H9 (cell line): ENCODE results near the gene NEMP1. TPM values are rescaled to one million over a fixed set of nuclear protein-coding genes. Genes with fewer than 3 reads are reported as not detected.
"Not testable (repeated sequence)": the region's sequence is repeated elsewhere in the genome, so short reads cannot be mapped to it uniquely, and the experiment has no call there.

Experiments
- DNase-seq: peaks from one replicate; pipeline ENCODE4 v3.0.0-alpha.2; 2017
- H2AFZ ChIP-seq: one replicate; pipeline ENCODE4 v1.6.1; 2013; ENCODE audit warnings: mild to moderate bottlenecking, low read length, control low read depth, moderate library complexity
- H2AK5ac ChIP-seq: 2 replicates; pipeline ENCODE4 v1.6.1; 2013; ENCODE audit warnings: low read length, control low read depth, mixed read lengths; ENCODE audit not compliant: insufficient read length
- H2BK120ac ChIP-seq: one replicate; pipeline ENCODE4 v1.6.1; 2013; ENCODE audit warnings: low read depth, mild to moderate bottlenecking, low read length, control low read depth, inconsistent platforms; ENCODE audit not compliant: poor library complexity, severe bottlenecking
- H2BK12ac ChIP-seq: 2 replicates; pipeline ENCODE4 v1.6.1; 2013; ENCODE audit warnings: low read length, control low read depth, mixed read lengths, low read depth; ENCODE audit not compliant: insufficient read length
- H2BK15ac ChIP-seq: 2 replicates; pipeline ENCODE4 v1.6.1; 2013; ENCODE audit warnings: low read depth, low read length, control low read depth
- H2BK20ac ChIP-seq: one replicate; pipeline ENCODE4 v1.6.1; 2013; ENCODE audit warnings: low read depth, mild to moderate bottlenecking, low read length, control low read depth, inconsistent platforms; ENCODE audit not compliant: poor library complexity, severe bottlenecking
- H2BK5ac ChIP-seq: 2 replicates; pipeline ENCODE4 v1.6.1; 2013; ENCODE audit warnings: low read length, control low read depth, mixed read lengths; ENCODE audit not compliant: insufficient read length
- H3K14ac ChIP-seq: 2 replicates; pipeline ENCODE4 v1.6.1; 2013; ENCODE audit warnings: low read length, control low read depth; ENCODE audit not compliant: insufficient read depth
- H3K18ac ChIP-seq: 2 replicates; pipeline ENCODE4 v1.6.1; 2013; ENCODE audit warnings: low read depth, mild to moderate bottlenecking, mixed read lengths, low read length, control low read depth; ENCODE audit not compliant: insufficient read length
- H3K23ac ChIP-seq: 2 replicates; pipeline ENCODE4 v1.6.1; 2013; ENCODE audit warnings: low read length, control low read depth, mixed read lengths, low read depth; ENCODE audit not compliant: insufficient read length
- H3K23me2 ChIP-seq: 2 replicates; pipeline ENCODE4 v1.6.1; 2013; ENCODE audit warnings: low read depth, mild to moderate bottlenecking, mixed read lengths, low read length, control low read depth; ENCODE audit not compliant: insufficient read length, poor library complexity, severe bottlenecking
- H3K27ac ChIP-seq: 2 replicates; pipeline ENCODE4 v1.5.1; 2013; ENCODE audit warnings: low read length, control low read depth, mixed read lengths, low read depth; ENCODE audit not compliant: insufficient read length
- H3K27me3 ChIP-seq: 2 replicates; pipeline ENCODE4 v1.6.1; 2013; ENCODE audit warnings: low read length, control low read depth, inconsistent platforms; ENCODE audit not compliant: insufficient read depth
- H3K4ac ChIP-seq: 2 replicates; pipeline ENCODE4 v1.6.1; 2013; ENCODE audit warnings: low read depth, mild to moderate bottlenecking, control low read depth, inconsistent platforms, low read length, moderate library complexity
- H3K4me1 ChIP-seq: 2 replicates; pipeline ENCODE4 v1.6.1; 2013; ENCODE audit warnings: low read length, control low read depth, inconsistent platforms; ENCODE audit not compliant: insufficient read depth
- H3K4me2 ChIP-seq: 2 replicates; pipeline ENCODE4 v1.6.1; 2013; ENCODE audit warnings: low read length, control low read depth, mixed read lengths; ENCODE audit not compliant: insufficient read length, insufficient read depth
- H3K56ac ChIP-seq: 2 replicates; pipeline ENCODE4 v1.6.1; 2013; ENCODE audit warnings: low read depth, mild to moderate bottlenecking, mixed read lengths, low read length, control low read depth; ENCODE audit not compliant: insufficient read length
- H3K79me1 ChIP-seq: 2 replicates; pipeline ENCODE4 v1.6.1; 2013; ENCODE audit warnings: low read depth, mild to moderate bottlenecking, moderate library complexity, low read length, control low read depth, inconsistent platforms; ENCODE audit not compliant: insufficient read depth, poor library complexity, severe bottlenecking
- H3K79me2 ChIP-seq: 2 replicates; pipeline ENCODE4 v1.6.1; 2013; ENCODE audit warnings: low read length, control low read depth, inconsistent platforms; ENCODE audit not compliant: insufficient read depth
- H3K9ac ChIP-seq: 2 replicates; pipeline ENCODE4 v1.6.1; 2013; ENCODE audit warnings: low read length, control low read depth, mixed read lengths; ENCODE audit not compliant: insufficient read length; ENCODE audit errors: extremely low read depth
- H3K9me3 ChIP-seq: one replicate; pipeline ENCODE4 v1.6.1; 2013; ENCODE audit warnings: low read depth, low read length, inconsistent platforms; ENCODE audit not compliant: control insufficient read depth
- H3T11ph ChIP-seq: one replicate; pipeline ENCODE4 v1.6.1; 2013; ENCODE audit warnings: mild to moderate bottlenecking, low read length, control low read depth, inconsistent platforms
- H4K20me1 ChIP-seq: one replicate; pipeline ENCODE4 v1.6.1; 2013; ENCODE audit not compliant: control insufficient read depth, insufficient read length, insufficient read depth
- H4K5ac ChIP-seq: 2 replicates; pipeline ENCODE4 v1.6.1; 2013; ENCODE audit warnings: low read depth, mild to moderate bottlenecking, mixed read lengths, low read length, control low read depth; ENCODE audit not compliant: insufficient read length
- H4K8ac ChIP-seq: replicated peaks from 2 replicates; pipeline ENCODE4 v1.6.1; 2013; ENCODE audit warnings: low read length, control low read depth, mixed read lengths, low read depth; ENCODE audit not compliant: insufficient read length
- H4K91ac ChIP-seq: 2 replicates; pipeline ENCODE4 v1.6.1; 2013; ENCODE audit warnings: low read depth, mild to moderate bottlenecking, moderate library complexity, mixed read lengths, low read length, control low read depth; ENCODE audit not compliant: insufficient read length
- H3K27ac Mint-ChIP-seq, 3 experiments: 2 replicates in 2 of 3; 3 replicates in 1 of 3; pipeline ENCODE4 v1.8.0; 2020 to 2021; ENCODE audit warnings: mixed read lengths in 3 of 3, mild to moderate bottlenecking in 1 of 3, moderate library complexity in 1 of 3
- H3K27me3 Mint-ChIP-seq: 2 replicates; pipeline ENCODE4 v1.8.0; 2021; ENCODE audit warnings: low read depth, mild to moderate bottlenecking, moderate library complexity, mixed read lengths
- H3K36me3 Mint-ChIP-seq, 3 experiments: 2 replicates in 2 of 3; 3 replicates in 1 of 3; pipeline ENCODE4 v1.8.0; 2020 to 2021; ENCODE audit warnings: low read depth in 3 of 3, mixed read lengths in 3 of 3; ENCODE audit not compliant: insufficient read depth in 1 of 3
- H3K4me1 Mint-ChIP-seq, 2 experiments: 2 replicates each; pipeline ENCODE4 v1.8.0; 2020; ENCODE audit warnings: mixed read lengths in 2 of 2
- H3K4me3 Mint-ChIP-seq, 2 experiments: 2 replicates in 1 of 2; 3 replicates in 1 of 2; pipeline ENCODE4 v1.8.0; 2020 to 2021; ENCODE audit warnings: mild to moderate bottlenecking in 2 of 2, mixed read lengths in 2 of 2, moderate library complexity in 1 of 2
- H3K9me3 Mint-ChIP-seq, 2 experiments: 2 replicates in 1 of 2; 3 replicates in 1 of 2; pipeline ENCODE4 v1.8.0; 2020; ENCODE audit warnings: mild to moderate bottlenecking in 2 of 2, mixed read lengths in 2 of 2, moderate library complexity in 1 of 2
- WGBS: extraction: QIAGEN DNeasy Blood & Tissue Kit; methylation state at CpG from one replicate; pipeline ENCODE4 v1.1.7; 2013; ENCODE audit warnings: missing lambda C conversion rate, low lambda C conversion rate, mixed read lengths; ENCODE audit not compliant: insufficient read length; ENCODE audit errors: extremely low coverage; 5-methylcytosine and 5-hydroxymethylcytosine counted together
- total RNA-seq: library from RNA; stranded (reverse); gene quantifications from 2 replicates; pipeline ENCODE4 v1.2.1, GENCODE V29; 2021
- TF ChIP-seq, protein P1 (sequence below): fragments of 200-600 bp; sonication (generic); conservative IDR thresholded peaks from 3 replicates; pipeline ENCODE4 v1.8.0; 2021; ENCODE audit warnings: antibody characterized with exemption, mild to moderate bottlenecking

The NEMP1 gene
- total RNA-seq, 1 experiment from 2014 or later, result 50.1 TPM

DNA sequence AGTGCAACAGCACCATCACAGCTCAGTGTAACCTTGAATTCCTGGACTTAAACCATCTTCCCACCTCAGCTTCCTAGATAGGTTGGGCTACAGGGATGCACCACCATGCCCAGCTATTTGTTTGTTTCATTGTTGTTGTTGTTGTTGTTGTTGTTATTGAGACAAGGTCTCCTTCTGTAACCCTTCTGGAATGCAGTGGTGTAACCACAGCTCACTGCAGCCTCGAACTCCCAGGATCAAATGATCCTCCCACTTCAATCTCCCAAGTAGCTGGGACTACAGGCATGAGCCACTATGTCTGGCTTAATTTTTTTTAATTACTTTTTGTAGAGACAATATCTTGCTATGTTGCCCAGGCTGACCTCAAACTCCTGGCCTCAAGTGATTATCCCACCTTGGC lies 1.2 kb upstream of the NEMP1 start:
- Histone ChIP-seq H2AK5ac (no peak overlapping the region), H2AFZ (no peak overlapping the region), H3K27ac (no peak overlapping the region)

DNA sequence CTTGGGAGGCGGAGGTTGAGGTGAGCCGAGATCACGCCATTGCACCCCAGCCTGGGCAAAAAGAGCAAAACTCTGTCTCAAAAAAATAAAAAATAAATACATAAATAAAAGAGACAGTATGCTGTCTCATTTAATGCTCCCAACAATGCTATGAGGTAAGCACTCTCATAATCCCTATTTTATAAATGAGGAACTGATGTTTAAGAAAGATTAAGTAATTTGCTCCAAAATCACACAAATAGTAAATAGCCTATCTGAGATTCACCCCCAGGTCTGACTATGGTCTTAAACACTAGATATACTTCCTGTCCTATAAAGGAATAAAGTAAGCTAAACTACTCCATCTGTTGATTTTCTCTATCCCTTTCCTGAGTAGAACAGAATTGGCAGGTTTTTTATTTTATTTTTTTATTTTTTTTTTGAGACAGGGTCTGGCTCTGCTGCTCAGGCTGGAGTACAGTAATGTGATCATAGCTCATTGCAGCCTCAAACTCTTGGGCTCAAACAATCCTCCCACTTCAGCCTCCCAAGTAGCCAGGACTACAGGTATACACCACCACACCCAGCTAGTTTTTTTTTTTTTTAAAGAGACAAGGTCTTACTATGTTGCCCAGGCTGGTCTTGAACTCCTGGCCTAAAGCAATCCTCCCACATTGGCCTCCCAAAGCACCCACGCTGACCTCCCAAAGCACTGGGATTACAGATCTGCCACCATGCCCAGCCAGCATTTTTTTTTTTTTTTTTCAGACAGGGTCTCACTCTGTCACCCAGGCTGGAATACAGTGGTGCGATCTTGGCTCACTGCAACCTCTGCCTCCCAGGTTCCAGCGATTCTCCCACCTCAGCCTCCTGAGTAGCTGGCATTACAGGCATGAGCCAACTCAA lies 4.8 kb downstream of the NEMP1 start:
- no CpG with 5 or more reads among the region's 6 CpGs for WGBS
- not testable (repeated sequence) for H2AK5ac ChIP-seq, H3K23me2 ChIP-seq, H4K20me1 ChIP-seq, H3K27ac ChIP-seq, H3K4ac ChIP-seq, H3K9me3 ChIP-seq, H3K9ac ChIP-seq, H4K8ac ChIP-seq, H3K4me1 ChIP-seq, H3K79me1 ChIP-seq, H3K27ac Mint-ChIP-seq, H3K4me2 ChIP-seq, H4K91ac ChIP-seq, H3T11ph ChIP-seq, H2BK12ac ChIP-seq, H2BK120ac ChIP-seq, H3K79me2 ChIP-seq, H3K23ac ChIP-seq, H3K14ac ChIP-seq, H3K4me3 Mint-ChIP-seq, H2BK5ac ChIP-seq, DNase-seq, H2AFZ ChIP-seq, H3K27me3 ChIP-seq, H4K5ac ChIP-seq, H3K18ac ChIP-seq, H3K9me3 Mint-ChIP-seq, H3K56ac ChIP-seq, H3K27me3 Mint-ChIP-seq, H2BK15ac ChIP-seq, H2BK20ac ChIP-seq
- peaks cover 15 to 56% (median 51%) of the 10 kb centered on the region in 3 experiments; a peak in 6 of 7 replicates for H3K36me3 Mint-ChIP-seq
- H3K4me1 Mint-ChIP-seq, result peaks cover 4 to 10% of the 10 kb centered on the region in 2 experiments

More for the DNA sequence above, 1.2 kb upstream of the NEMP1 start:
- Histone ChIP-seq H3K4ac (no peak overlapping the region), H2BK20ac (no peak overlapping the region), H3K4me2 (no peak overlapping the region), H2BK5ac (no peak overlapping the region), H3K79me1 (no peaks in the 10 kb centered on the region), H3K9ac (no peak overlapping the region), H2BK15ac (no peak overlapping the region), H3K23ac (no peak overlapping the region), H3K23me2 (peaks cover 4% of the 10 kb centered on the region), H3K4me1 (no peaks in the 10 kb centered on the region), H3K79me2 (no peaks in the 10 kb centered on the region), H4K8ac (no peak overlapping the region), H3K27me3 (no peaks in the 10 kb centered on the region), H2BK12ac (no peak overlapping the region), H3K14ac (no peak overlapping the region), H3T11ph (no peak overlapping the region), H4K91ac (no peak overlapping the region), H3K9me3 (no peaks in the 10 kb centered on the region), H2BK120ac (no peak overlapping the region), H3K56ac (no peak overlapping the region), H4K20me1 (no peaks in the 10 kb centered on the region), H3K18ac (no peak overlapping the region), H4K5ac (no peak overlapping the region)
- no CpG with 5 or more reads among the region's 1 CpG for WGBS
- H3K36me3 Mint-ChIP-seq, result peaks cover 5 to 16% (median 13%) of the 10 kb centered on the region in 3 experiments; a peak in 5 of 7 replicates
- no peak for DNase-seq
- TF ChIP-seq, protein P1, sequence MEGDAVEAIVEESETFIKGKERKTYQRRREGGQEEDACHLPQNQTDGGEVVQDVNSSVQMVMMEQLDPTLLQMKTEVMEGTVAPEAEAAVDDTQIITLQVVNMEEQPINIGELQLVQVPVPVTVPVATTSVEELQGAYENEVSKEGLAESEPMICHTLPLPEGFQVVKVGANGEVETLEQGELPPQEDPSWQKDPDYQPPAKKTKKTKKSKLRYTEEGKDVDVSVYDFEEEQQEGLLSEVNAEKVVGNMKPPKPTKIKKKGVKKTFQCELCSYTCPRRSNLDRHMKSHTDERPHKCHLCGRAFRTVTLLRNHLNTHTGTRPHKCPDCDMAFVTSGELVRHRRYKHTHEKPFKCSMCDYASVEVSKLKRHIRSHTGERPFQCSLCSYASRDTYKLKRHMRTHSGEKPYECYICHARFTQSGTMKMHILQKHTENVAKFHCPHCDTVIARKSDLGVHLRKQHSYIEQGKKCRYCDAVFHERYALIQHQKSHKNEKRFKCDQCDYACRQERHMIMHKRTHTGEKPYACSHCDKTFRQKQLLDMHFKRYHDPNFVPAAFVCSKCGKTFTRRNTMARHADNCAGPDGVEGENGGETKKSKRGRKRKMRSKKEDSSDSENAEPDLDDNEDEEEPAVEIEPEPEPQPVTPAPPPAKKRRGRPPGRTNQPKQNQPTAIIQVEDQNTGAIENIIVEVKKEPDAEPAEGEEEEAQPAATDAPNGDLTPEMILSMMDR, result no peak
- H3K4me3 Mint-ChIP-seq, result no peak overlapping the region
- no peaks in the 10 kb centered on the region; a peak in 1 of 5 replicates for H3K9me3 Mint-ChIP-seq
- H3K27ac Mint-ChIP-seq, result no peak overlapping the region; a peak in 1 of 7 replicates
- H3K27me3 Mint-ChIP-seq, result no peaks in the 10 kb centered on the region
- peaks cover 10 to 13% of the 10 kb centered on the region in 2 experiments for H3K4me1 Mint-ChIP-seq
